GM19193 (cell line): ENCODE data around the gene NPL.

Source experiments
- POLR2A ChIP-seq: IDR thresholded peaks from 4 replicates; pipeline ENCODE4 v1.6.1; 2011; ENCODE audit not compliant: insufficient read depth, insufficient read length; ENCODE audit errors: extremely low read depth

The NPL gene

GRCh38 chr1:182860658-182861057, 71.1 kb downstream of the NPL start:
- TF ChIP-seq POLR2A, result no peak

- TF ChIP-seq POLR2A, result no peak
These were observed 72.4 kb downstream of the NPL start for GRCh38 chr1:182861994-182862393.

- no peak for TF ChIP-seq POLR2A
These were observed 73.3 kb downstream of the NPL start for GRCh38 chr1:182862827-182863226.

- TF ChIP-seq POLR2A, result no peak
These were observed 74.4 kb downstream of the NPL start for GRCh38 chr1:182863940-182864339.

GRCh38 chr1:182867861-182868260, 78.3 kb downstream of the NPL start:
- TF ChIP-seq POLR2A, result no peak

- no peak for TF ChIP-seq POLR2A
These were observed 79.7 kb downstream of the NPL start for GRCh38 chr1:182869241-182869666.

GRCh38 chr1:182872881-182873280, 83.3 kb downstream of the NPL start:
- no peak for TF ChIP-seq POLR2A

- no peak for TF ChIP-seq POLR2A
These were observed 86.3 kb downstream of the NPL start for GRCh38 chr1:182875889-182876288.

GRCh38 chr1:182877331-182877730, 87.8 kb downstream of the NPL start:
- TF ChIP-seq POLR2A, result no peak

- TF ChIP-seq POLR2A, result no peak
These were observed 88.3 kb downstream of the NPL start for GRCh38 chr1:182877842-182878241.
